OCI-LY7 (cell line): Measurements from ENCODE around the gene HSD17B1. TPM values are rescaled to one million over a fixed set of nuclear protein-coding genes. Genes with fewer than 3 reads are reported as not detected.
A peak's percentile ranks its signal among the peaks of the same experiment; 100 is the strongest.

ENCODE experiments used
- BruUV-seq: library from RNA; stranded (reverse); fragments of 400-500 nt; replicated peaks from 2 replicates; lab custom pipeline; 2021; lab: Mats Ljungman, UMichigan
- CTCF ChIA-PET: fragments of 300-600 bp; sonication (Branson Sonifier 250); formaldehyde crosslinking; loops from one replicate; lab custom pipeline; 2022; ENCODE audit warnings: antibody characterized with exemption; ENCODE audit not compliant: unreplicated experiment; lab: Charles Lee
- POLR2A ChIA-PET: fragments of 300-600 bp; sonication (Branson Sonifier 250); formaldehyde crosslinking; loops from one replicate; lab custom pipeline; 2022; ENCODE audit warnings: antibody characterized with exemption; lab: Charles Lee
- DNase-seq: peaks from one replicate; pipeline ENCODE4 v3.0.0-alpha.2; 2015; ENCODE audit warnings: low spot score
- H2AFZ ChIP-seq: fragments of 200-600 bp; sonication (generic), shearing (Covaris generic); 2 replicates; pipeline ENCODE4 v1.6.1; 2014; ENCODE audit warnings: mild to moderate bottlenecking, antibody characterized with exemption, low read length, moderate library complexity
- H3K27ac ChIP-seq: fragments of 200-600 bp; sonication (generic); 2 replicates; pipeline ENCODE4 v1.5.1; 2014; ENCODE audit warnings: mixed run types, low read depth, mild to moderate bottlenecking, moderate library complexity, low read length, inconsistent platforms; ENCODE audit not compliant: poor library complexity, severe bottlenecking
- H3K36me3 ChIP-seq: fragments of 200-600 bp; sonication (generic); 2 replicates; pipeline ENCODE4 v1.6.1; 2014; ENCODE audit warnings: mild to moderate bottlenecking, antibody characterized with exemption, low read length, moderate library complexity, mixed read lengths; ENCODE audit not compliant: insufficient read depth
- H3K4me1 ChIP-seq: fragments of 200-600 bp; sonication (generic); 2 replicates; pipeline ENCODE4 v1.5.1; 2014; ENCODE audit warnings: mild to moderate bottlenecking, low read length; ENCODE audit not compliant: insufficient read depth, poor library complexity, severe bottlenecking
- H3K4me2 ChIP-seq: fragments of 200-600 bp; sonication (generic); 2 replicates; pipeline ENCODE4 v1.6.1; 2014; ENCODE audit warnings: mild to moderate bottlenecking, low read length
- H3K4me3 ChIP-seq: fragments of 200-600 bp; sonication (generic); 2 replicates; pipeline ENCODE4 v1.5.1; 2014; ENCODE audit warnings: mild to moderate bottlenecking, low read depth, low read length; ENCODE audit not compliant: poor library complexity, severe bottlenecking
- H3K79me2 ChIP-seq: fragments of 200-600 bp; sonication (generic); 2 replicates; pipeline ENCODE4 v1.6.1; 2016; ENCODE audit warnings: low read depth, mild to moderate bottlenecking, low read length, moderate library complexity, mixed read lengths; ENCODE audit not compliant: insufficient read depth
- H3K9me2 ChIP-seq: fragments of 200-600 bp; sonication (generic); 2 replicates; pipeline ENCODE4 v1.6.1; 2016; ENCODE audit warnings: mild to moderate bottlenecking, low read length, mixed read lengths; ENCODE audit not compliant: insufficient read depth
- H3K9me3 ChIP-seq: fragments of 200-600 bp; sonication (generic); 2 replicates; pipeline ENCODE4 v1.6.1; 2014; ENCODE audit warnings: mild to moderate bottlenecking, mixed run types, low read length, mixed read lengths
- H4K20me1 ChIP-seq: fragments of 200-600 bp; sonication (generic); 2 replicates; pipeline ENCODE4 v1.6.1; 2014; ENCODE audit warnings: mild to moderate bottlenecking, antibody characterized with exemption, low read length, moderate library complexity, mixed read lengths; ENCODE audit not compliant: insufficient read depth
- CTCF ChIP-seq: fragments of 200-600 bp; sonication (generic); conservative IDR thresholded peaks from 2 replicates; pipeline ENCODE4 v1.5.1; 2014; ENCODE audit warnings: mild to moderate bottlenecking, antibody characterized with exemption, low read length, moderate library complexity, mixed read lengths
- EZH2phosphoT487 ChIP-seq: fragments of 200-600 bp; sonication (generic); IDR thresholded peaks from 2 replicates; pipeline ENCODE4 v1.6.1; 2018; ENCODE audit warnings: low read depth, borderline replicate concordance, mild to moderate bottlenecking, mixed run types, antibody characterized with exemption, low read length, moderate library complexity, mixed read lengths
- intact Hi-C: fragments of 100-400 bp; cut with micrococcal nuclease; formaldehyde crosslinking; loops from one replicate; pipeline ENCODE4 v1.10.0; 2022; ENCODE audit not compliant: unreplicated experiment
- total RNA-seq, 2 experiments: library from RNA; depleted of rRNA in 1 of 2; stranded (reverse); fragments of >200 nt in 1 of 2; shearing (Covaris generic) in 1 of 2; gene quantifications; 2 replicates each; pipeline ENCODE4 v1.2.3, GENCODE V29; 2014 to 2022

Gene HSD17B1
- total RNA-seq, 2 experiments from 2014 or later = 2.2 to 2.5 TPM

GRCh38 chr17:42563143-42563509 lies 10.4 kb downstream of the HSD17B1 start:
- Histone ChIP-seq H3K79me2 (peaks cover 35% of the 10 kb centered on the region), H3K4me3 (peak overlapping the region; percentile 82), H3K36me3 (peaks cover 44% of the 10 kb centered on the region), H3K9me2 (no peaks in the 10 kb centered on the region), H3K27ac (peak overlapping the region; percentile 55), H4K20me1 (no peaks in the 10 kb centered on the region), H3K4me1 (peaks cover 39% of the 10 kb centered on the region), H3K4me2 (peak overlapping the region; percentile 73), H2AFZ (no peak overlapping the region), H3K9me3 (no peaks in the 10 kb centered on the region)
- TF ChIP-seq CTCF = no peak; the same call in 1 of the 2 replicates
- TF ChIP-seq EZH2phosphoT487 = no peak
- ChIA-PET POLR2A (interaction anchor here (1.2 kb wide), 1 partner anchor 15 kb away, joined by 3 read pairs; the partner anchor contains the start of gene PSMC3IP), CTCF (interaction anchor here (0.6 kb wide), 1 partner anchor 16 kb away, joined by 3 read pairs; no protein-coding TSS in a partner anchor)
- no TSS peak for BruUV-seq
- DNase-seq = peak; percentile 55
- intact Hi-C loops = no loop called here

- peak overlapping the region; percentile 55 for H3K27ac ChIP-seq
- H3K36me3 ChIP-seq = peaks cover 48% of the 10 kb centered on the region
- no peak overlapping the region for H2AFZ ChIP-seq
- H3K9me2 ChIP-seq = no peaks in the 10 kb centered on the region
- intact Hi-C loops = no loop called here
- H3K9me3 ChIP-seq = no peaks in the 10 kb centered on the region
- peak overlapping the region; percentile 82 for H3K4me3 ChIP-seq
- POLR2A ChIA-PET = interaction anchor here (1.2 kb wide), 1 partner anchor 14 kb away, joined by 3 read pairs; the partner anchor contains the start of gene PSMC3IP
- peak overlapping the region; percentile 73 for H3K4me2 ChIP-seq
- CTCF ChIA-PET = no interaction called here
- peaks cover 39% of the 10 kb centered on the region for H3K79me2 ChIP-seq
- no peak for TF ChIP-seq EZH2phosphoT487
- no peak for TF ChIP-seq CTCF
- BruUV-seq = no TSS peak
- DNase-seq = no peak
- H4K20me1 ChIP-seq = no peaks in the 10 kb centered on the region
- peaks cover 43% of the 10 kb centered on the region for H3K4me1 ChIP-seq
Observed at GRCh38 chr17:42563543-42563942, 10.8 kb downstream of the HSD17B1 start.

- Histone ChIP-seq H3K27ac (no peak overlapping the region), H3K9me2 (no peaks in the 10 kb centered on the region), H3K4me2 (peak overlapping the region; percentile 73), H3K4me3 (peak overlapping the region; percentile 82), H3K4me1 (peaks cover 43% of the 10 kb centered on the region), H3K9me3 (no peaks in the 10 kb centered on the region), H4K20me1 (no peaks in the 10 kb centered on the region), H2AFZ (no peak overlapping the region), H3K36me3 (peaks cover 52% of the 10 kb centered on the region), H3K79me2 (peaks cover 40% of the 10 kb centered on the region)
- intact Hi-C loops = no loop called here
- POLR2A ChIA-PET = interaction anchor here (0.6 to 1.4 kb wide), 3 partner anchors 12 to 191 kb away, joined by 3 to 5 read pairs (median 4); partner anchors contain the start of gene PSMC3IP
- no TSS peak for BruUV-seq
- no peak for TF ChIP-seq CTCF
- no peak for TF ChIP-seq EZH2phosphoT487
- DNase-seq = no peak
- CTCF ChIA-PET = no interaction called here
Observed at GRCh38 chr17:42563950-42564349, 11.2 kb downstream of the HSD17B1 start.
